Measurements from ENCODE around the gene AVPR1B. TPM values are rescaled to one million over a fixed set of nuclear protein-coding genes. Genes with fewer than 3 reads are reported as not detected.
A peak's percentile ranks its signal among the peaks of the same experiment; 100 is the strongest.
"Not testable (repeated sequence)": the region's sequence is repeated elsewhere in the genome, so short reads cannot be mapped to it uniquely, and the experiment has no call there.

AVPR1B gene
- total and polyA plus RNA-seq, 11 donors: not detected

GRCh38 chr1:206065547-206066145 is 51.5 kb downstream of the AVPR1B start:
- Histone ChIP-seq H3K4me1 (peaks cover 0 to 16% (median 4%) of the 10 kb centered on the region in 12 donors), H3K4me3 (no peak overlapping the region), H3K27ac (no peak overlapping the region), H3K36me3 (no peaks in the 10 kb centered on the region), H3K27me3 (peaks cover 0 to 5% (median 0%) of the 10 kb centered on the region in 9 donors), H3K9me3 (no peaks in the 10 kb centered on the region)
- intact Hi-C loops (cut with DNase I): no loop called here
- no peak for ATAC-seq
- no peak for DNase-seq
- no peak for TF ChIP-seq CTCF (IDR thresholded peaks at IDR 0.05)
- WGBS, 4 donors: 86 to 97% (median 92%) methylated on average over 4 of the region's 4 CpGs

- intact Hi-C loops (cut with DNase I); H3K36me3 ChIP-seq; DNase-seq; H3K27me3 ChIP-seq; H3K27ac ChIP-seq; H3K9me3 ChIP-seq; H3K4me3 ChIP-seq; ATAC-seq: not testable (repeated sequence)
- 91 to 95% (median 92%) methylated on average over 9 to 23 of the region's 25 CpGs for WGBS, 4 donors
- peaks cover 0 to 16% (median 4%) of the 10 kb centered on the region in 12 donors for H3K4me1 ChIP-seq
These were observed 52.7 kb downstream of the AVPR1B start for GRCh38 chr1:206064501-206064900.

- intact Hi-C loops (cut with DNase I); H3K27me3 ChIP-seq; ATAC-seq; H3K27ac ChIP-seq; H3K36me3 ChIP-seq; H3K4me3 ChIP-seq; H3K9me3 ChIP-seq; DNase-seq: not testable (repeated sequence)
- peaks cover 0 to 16% (median 4%) of the 10 kb centered on the region in 12 donors for H3K4me1 ChIP-seq
- 94 to 100% (median 96%) methylated on average over 2 to 31 of the region's 35 CpGs; no CpG with 5 or more reads in 1 of the 4 donors for WGBS, 4 donors
These were observed 53.2 kb downstream of the AVPR1B start for GRCh38 chr1:206064001-206064400.

- no peak overlapping the region for H3K27ac ChIP-seq
- WGBS, 4 donors: 44 to 58% (median 50%) methylated on average over 6 of the region's 6 CpGs
- ATAC-seq: peak in 3 of 4 donors; percentile 51 to 71 (median 71)
- H3K9me3 ChIP-seq: no peaks in the 10 kb centered on the region
- no peaks in the 10 kb centered on the region for H3K27me3 ChIP-seq
- peaks cover 0 to 9% (median 2%) of the 10 kb centered on the region in 12 donors for H3K4me1 ChIP-seq
- intact Hi-C loops (cut with DNase I): no loop called here
- TF ChIP-seq POLR2A (IDR thresholded peaks at IDR 0.05): no peak
- no peaks in the 10 kb centered on the region for H3K36me3 ChIP-seq
- no peak overlapping the region for H3K4me3 ChIP-seq
- DNase-seq: no peak
These were observed 54.7 kb downstream of the AVPR1B start for GRCh38 chr1:206062464-206062863.

GRCh38 chr1:206060844-206061243 is 56.3 kb downstream of the AVPR1B start:
- Histone ChIP-seq H3K27me3 (no peaks in the 10 kb centered on the region), H3K36me3 (no peaks in the 10 kb centered on the region), H3K4me3 (no peak overlapping the region), H3K9me3 (no peaks in the 10 kb centered on the region), H3K27ac (no peak overlapping the region), H3K4me1 (no peaks in the 10 kb centered on the region)
- ATAC-seq (no peak), DNase-seq (no peak)
- TF ChIP-seq CTCF (IDR thresholded peaks at IDR 0.05): no peak
- intact Hi-C loops (cut with DNase I): no loop called here
- 92 to 96% (median 95%) methylated on average over 3 of the region's 3 CpGs for WGBS, 4 donors

Other genes with a start within 250 kb of the AVPR1B start
- 10 to 100 TPM in 5 of 9 donors, 1 to 10 TPM in 4; 5.8 to 39.6 (median 14.3) TPM for gene SLC26A9, start 173.9 kb downstream of the AVPR1B start, total RNA-seq
- 10 to 100 TPM in 1 of 2 donors, 1 to 10 TPM in 1; 4.1 to 11.0 TPM for gene SLC26A9, start 173.9 kb downstream of the AVPR1B start, polyA plus RNA-seq
- 10 to 100 TPM in 1 of 9 donors, 1 to 10 TPM in 6, under 1 TPM in 2; 0.31 to 11.1 (median 1.5) TPM for gene RAB7B, start 114.0 kb downstream of the AVPR1B start, total RNA-seq
- gene RAB7B, start 114.0 kb downstream of the AVPR1B start, polyA plus RNA-seq: under 1 TPM; 0.65 to 0.83 TPM
- gene CTSE, start 93.5 kb downstream of the AVPR1B start, total RNA-seq: 1 to 10 TPM in 1 of 9 donors, not detected in 8; 2.2 TPM
- gene CTSE, start 93.5 kb downstream of the AVPR1B start, polyA plus RNA-seq: not detected
- under 1 TPM in 5 of 9 donors, not detected in 4; 0.16 to 0.60 (median 0.40) TPM for gene RHEX, start 64.2 kb downstream of the AVPR1B start, total RNA-seq
- gene RHEX, start 64.2 kb downstream of the AVPR1B start, polyA plus RNA-seq: under 1 TPM in 1 of 2 donors, not detected in 1; 0.36 TPM
- 1 to 10 TPM in 3 of 9 donors, under 1 TPM in 4, not detected in 2; 0.22 to 5.8 (median 0.65) TPM for gene FAM72A, start 85.5 kb upstream of the AVPR1B start, total RNA-seq
- gene FAM72A, start 85.5 kb upstream of the AVPR1B start, polyA plus RNA-seq: under 1 TPM; 0.46 to 0.65 TPM
- 10 to 100 TPM; 11.2 to 56.3 (median 17.7) TPM for gene SRGAP2, start 86.2 kb upstream of the AVPR1B start, total RNA-seq
- 10 to 100 TPM in 1 of 2 donors, 1 to 10 TPM in 1; 8.8 to 11.0 TPM for gene SRGAP2, start 86.2 kb upstream of the AVPR1B start, polyA plus RNA-seq

Data from heart left ventricle (tissue), 16 donors.